OCI-M1 (cell line): Measurements from ENCODE around the gene PRKG1.
A peak's percentile ranks its signal among the peaks of the same experiment; 100 is the strongest.

Experiments used
- DNase-seq: peaks from one replicate; lab custom pipeline; 2025; lab: John Stamatoyannopoulos, UW

Gene PRKG1

DNA sequence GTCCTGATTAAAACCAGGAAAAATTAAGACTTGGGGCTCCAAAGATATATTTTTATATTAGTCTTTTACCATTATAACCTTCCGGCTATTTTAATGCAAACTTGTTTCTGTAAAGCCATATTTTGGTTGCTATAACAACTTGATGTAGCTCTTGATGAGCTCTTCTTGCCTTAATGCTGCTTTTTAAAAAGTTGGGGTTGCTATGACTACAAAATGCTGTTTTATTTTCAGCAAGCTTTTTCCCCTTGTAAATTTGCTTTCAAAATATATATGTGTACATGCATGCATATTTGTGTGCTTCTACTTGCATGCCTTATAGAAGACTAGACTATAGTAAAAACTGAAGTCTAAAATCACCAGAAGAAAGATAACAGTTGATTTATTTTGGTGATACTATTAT is 525.4 kb downstream of the PRKG1 start:
- no peak for DNase-seq

DNA sequence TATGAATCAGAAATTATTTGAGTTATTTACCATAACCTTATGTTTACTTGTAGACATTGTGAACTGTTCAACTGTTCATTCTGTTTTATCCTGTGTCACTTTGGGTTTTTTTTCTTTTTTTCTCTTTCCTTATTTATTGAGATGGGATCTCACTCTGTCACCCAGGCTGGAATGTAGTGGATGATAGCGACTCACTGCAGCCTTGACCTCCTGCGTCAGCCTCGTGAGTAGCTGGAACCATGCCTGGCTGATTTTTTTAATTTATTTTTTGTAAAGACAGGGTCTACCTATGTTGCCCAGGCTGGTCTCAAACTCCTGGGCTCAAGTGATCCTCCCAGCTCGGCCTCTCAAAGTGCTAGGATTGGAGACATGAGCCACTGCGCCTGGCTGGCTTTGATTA is 528.0 kb downstream of the PRKG1 start:
- DNase-seq: no peak

DNA sequence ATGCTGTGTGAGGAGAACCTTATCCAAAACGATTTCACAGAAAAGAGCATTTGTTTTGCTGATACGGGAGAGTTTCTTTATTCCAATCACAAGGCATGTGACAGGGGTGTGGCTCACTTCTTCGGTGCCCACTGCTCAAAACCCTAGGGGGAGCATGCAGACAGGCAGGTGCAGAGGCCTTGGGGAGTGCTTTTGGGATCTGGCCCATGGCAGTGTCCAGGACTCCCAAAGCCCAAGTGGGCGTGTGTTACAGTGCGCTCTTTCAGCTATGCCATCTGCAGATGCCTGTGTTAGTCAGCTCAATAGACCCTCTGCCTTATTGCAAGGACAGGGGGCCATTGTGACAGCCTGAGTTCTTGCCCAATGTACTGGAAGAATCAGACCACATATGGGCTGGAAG is 530.3 kb downstream of the PRKG1 start:
- DNase-seq: no peak

DNA sequence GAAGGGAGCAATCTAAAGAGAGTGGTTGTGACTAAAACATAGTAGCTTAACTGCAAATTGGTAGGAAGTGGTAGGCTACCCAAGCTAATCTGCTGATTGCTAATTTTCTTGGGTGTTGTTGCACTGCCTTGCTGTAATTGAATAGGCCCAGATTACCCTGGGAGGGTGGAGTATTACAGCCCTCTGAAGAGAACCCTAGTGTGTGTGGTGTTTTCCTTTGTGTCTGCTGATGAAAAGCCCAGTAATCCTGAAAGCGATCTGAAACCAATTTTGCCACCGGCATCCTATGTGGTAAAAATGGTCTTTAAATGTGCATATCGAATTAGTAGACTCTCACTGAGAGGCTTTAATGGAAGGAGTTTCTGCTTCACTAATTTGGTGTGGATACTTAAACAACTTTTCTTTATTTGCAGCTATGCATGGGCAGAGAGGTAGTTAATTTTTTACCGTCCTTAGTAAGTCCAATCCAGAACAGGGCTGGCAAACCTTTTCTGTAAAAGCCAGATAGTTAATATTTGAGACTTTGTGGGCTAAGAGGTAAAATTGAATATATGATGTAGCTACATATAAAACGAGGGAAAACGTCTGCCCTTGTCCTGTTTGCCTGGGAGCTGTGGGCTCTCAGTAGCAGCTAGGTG is 532.7 kb downstream of the PRKG1 start:
- DNase-seq: no peak

DNA sequence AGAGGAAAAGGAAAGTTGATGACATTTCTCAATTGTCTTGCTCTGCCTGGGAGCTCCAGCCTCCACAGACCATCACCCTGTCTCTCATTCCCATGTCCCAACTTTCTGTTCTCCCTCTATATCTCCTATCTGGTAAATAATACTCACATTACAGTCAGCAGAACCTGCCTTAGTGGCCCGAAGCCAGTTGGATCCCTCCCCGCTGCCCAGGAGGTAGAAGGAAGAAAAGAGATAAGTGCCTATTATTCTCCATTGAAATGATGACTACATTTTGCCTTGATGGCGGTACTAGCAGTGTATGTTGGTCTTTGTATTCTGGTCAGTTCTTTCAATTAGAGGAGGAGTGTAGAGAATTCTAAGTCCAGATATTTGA is 533.2 kb downstream of the PRKG1 start:
- no peak for DNase-seq

DNA sequence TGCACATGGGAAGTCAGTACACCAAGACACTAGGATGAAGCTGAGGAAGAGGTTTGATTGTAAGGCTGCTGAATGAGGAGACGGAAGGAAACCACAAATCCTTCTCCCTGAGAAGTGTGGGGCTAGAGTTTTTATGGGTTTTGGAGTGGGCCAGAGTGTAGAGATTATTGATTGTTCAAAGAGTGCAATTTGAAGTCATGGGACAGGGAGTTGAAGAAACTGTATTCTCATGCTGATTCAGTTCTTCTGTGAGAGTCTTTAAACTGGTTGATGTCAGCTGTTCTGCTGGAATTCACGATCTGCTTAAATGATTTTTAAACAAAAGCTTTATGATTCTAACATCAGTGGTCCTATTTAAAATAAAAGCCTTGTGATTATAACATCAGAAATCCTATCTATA is 533.9 kb downstream of the PRKG1 start:
- DNase-seq: no peak

DNA sequence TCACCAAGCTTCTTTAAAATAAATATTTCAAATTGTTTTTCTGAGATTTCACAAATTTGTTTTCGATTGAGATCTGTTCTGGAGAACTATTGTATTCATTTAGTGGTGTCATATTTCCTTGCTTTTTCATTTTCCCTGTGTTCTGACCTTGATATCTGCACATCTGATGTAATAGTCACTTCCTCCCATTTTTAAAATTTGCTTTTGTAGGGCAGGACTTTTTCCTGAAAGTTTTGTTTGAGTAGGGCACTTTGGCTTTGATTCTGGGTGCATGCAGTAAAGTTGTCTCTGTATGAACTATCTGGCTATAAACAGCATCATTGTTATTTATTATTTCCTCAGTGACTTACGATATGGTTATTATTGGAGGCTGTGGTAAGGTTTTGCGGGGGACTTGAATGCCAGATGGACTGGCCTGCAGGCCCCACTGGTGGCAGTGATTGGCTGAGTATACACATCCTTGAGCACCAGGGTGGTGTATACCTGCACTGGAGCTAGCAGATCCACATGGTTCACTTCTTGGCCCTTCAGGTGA is 541.5 kb downstream of the PRKG1 start:
- no peak for DNase-seq

DNA sequence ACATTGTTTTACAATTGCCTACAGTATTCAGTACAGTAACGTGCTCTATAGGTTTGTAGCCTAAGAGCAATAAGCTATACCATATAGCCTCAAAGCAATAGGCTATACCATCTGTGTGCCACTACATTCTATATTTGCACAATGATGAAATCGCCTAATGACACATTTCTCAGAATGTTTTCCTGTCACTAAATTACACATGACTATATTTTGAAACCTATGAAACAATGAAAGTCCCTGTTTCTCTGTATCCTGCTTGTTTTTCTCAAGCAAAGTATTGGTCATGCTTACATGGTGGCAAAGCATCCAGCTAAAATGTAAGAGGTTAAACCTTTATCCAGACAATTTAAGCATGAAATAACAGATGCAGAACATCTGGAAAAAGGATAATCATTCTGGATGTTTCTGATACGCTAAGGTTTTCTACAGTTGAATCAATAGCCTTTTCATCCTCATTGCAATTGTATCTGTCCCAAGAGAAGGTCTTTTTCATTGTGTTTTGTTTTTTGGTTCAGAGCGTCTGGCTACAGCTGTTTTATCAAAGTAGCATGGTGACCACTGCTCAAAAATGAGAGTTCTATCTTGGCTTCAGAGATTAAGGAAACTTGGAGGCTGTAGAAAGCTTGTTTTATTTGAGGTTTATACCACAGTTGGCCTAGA is 543.4 kb downstream of the PRKG1 start:
- DNase-seq: no peak

DNA sequence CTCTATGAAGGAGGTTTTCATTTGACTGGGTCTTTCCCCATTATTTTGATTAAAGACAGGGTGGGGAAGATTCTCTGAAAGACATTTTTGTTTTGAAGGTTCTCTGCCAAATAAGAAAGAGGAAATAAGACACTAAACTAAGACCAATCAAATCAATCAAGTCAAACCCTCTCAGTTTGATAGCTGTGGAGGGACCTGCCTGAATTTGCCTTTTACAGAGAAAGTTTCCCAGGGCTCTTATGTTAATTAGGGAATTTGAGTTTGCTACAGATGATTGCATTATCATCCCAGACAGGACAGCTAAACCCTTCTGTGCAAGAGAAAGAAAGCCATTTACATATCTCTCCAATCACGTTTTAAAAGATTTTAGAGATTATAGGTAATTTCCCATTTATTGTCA is 545.1 kb downstream of the PRKG1 start:
- DNase-seq: no peak

DNA sequence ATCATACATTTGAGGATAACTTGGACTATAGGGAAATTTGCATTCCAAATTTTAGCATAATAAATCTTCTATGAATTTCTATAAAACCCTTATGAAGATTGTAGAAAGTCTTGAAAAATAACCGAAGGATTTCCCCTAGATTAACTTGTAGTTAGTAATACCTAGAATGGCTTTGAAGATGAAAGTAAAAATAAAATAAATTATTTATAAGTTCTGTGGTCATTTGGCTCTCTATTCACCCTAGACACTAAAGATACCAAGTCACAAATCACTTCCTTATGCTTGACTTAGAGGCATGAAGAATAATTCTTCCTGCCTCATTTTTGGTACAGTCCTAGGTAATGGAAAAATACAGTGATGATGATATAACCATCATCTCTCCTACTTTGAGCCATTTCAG is 545.8 kb downstream of the PRKG1 start:
- DNase-seq: no peak

DNA sequence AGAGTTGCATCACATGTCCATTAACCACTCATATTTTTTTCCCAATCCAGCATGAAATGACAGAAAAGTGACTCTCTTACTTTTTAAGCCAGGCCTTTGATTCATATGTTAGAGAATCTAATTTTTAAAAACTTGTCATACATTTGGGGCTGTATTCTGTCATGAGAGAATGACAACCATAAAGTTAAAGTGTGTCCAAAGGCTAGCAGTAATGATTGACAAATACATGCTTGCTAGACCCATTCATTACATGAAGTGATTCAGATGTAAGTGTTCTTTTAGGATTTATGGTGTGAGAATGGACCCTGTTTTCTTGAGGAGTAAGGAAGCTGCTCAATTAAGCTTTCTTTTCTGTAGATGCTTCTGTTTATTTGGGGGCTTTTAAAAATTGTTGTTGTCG is 549.7 kb downstream of the PRKG1 start:
- DNase-seq: no peak

DNA sequence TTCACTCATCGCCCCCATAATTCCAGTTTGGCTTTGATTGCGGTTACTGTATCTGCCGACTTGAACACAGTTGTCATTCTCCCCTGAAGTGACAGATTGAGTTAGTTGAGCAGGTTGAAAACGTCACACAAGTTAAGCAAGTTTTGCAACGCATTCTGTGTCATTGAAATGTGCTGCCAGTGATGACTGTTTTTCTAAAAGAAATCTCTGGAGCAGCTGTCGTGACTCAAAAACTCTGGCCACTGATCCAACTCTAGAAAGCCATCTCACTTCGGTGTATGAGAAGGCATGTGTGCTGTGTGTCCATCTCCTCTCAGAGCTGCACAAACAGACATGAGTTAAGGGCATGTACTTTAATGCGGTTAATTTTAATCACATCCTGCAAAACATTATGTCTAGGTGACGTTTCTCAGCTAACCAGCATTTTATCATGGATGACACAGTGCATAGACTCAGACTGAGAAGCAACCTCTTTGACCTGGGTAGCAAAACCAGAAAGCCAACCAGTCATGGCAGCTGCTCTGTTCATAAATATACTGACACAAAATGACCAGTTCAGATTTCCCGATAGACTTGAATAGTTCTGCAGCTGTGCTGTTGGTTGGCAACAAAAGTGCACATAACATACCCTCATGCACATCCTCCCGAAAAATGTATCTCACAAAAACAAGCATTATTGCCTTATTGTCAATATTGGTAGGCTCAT is 555.8 kb downstream of the PRKG1 start:
- no peak for DNase-seq

DNA sequence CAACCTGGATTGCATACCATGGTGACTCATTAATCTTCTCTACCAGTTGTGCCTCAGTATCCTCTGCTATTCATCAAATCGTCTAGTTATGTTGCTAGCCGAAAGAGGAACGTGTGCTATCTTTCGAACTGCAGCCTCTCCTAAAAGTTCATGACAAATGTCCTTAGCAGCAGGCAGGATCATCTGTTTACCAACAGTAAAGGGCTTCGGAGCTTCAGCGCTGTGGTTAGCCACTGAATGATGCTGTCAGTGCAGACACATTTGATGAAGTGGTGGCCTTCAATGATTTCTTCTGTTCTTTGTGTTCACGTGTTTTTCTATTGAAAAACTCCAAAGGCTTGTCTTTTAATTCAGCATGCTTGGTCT is 556.3 kb downstream of the PRKG1 start:
- peak; percentile 64 for DNase-seq

DNA sequence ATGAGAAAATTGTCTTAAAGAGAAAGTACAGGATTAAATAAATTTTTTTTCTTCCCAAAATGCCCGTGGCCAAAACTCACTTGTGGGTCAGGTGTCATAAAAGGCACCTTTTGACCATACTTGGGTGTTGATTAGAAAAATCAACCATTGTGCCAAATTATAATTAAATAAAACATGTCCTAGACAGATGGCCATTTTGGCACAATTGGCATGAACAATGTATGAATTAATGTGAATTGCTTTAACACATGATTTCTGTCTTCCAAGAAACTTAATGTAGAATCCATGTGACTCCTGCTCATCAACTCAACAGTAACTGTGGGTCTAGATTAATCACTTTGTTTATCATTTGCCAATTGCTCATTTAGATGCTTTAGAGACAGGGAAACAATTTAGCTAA is 561.1 kb downstream of the PRKG1 start:
- DNase-seq: no peak

DNA sequence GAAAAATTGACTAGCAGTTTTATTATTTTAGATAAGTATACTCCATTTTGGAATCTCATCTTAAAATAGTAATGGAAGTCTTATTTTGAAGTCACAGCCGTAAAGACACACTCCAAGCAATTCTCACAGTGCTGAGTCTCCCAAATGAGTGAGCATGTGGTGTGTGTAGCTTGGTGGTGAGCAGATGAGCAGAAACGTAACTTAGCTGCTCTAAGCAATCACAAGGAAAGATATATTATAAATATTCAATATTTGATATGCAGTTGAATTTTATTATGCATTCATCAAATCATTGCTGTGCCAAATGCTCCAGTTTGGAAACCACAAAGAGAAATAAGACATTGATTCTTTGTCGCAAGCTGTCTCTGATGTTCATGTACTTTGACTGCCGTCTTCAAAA is 563.9 kb downstream of the PRKG1 start:
- no peak for DNase-seq

DNA sequence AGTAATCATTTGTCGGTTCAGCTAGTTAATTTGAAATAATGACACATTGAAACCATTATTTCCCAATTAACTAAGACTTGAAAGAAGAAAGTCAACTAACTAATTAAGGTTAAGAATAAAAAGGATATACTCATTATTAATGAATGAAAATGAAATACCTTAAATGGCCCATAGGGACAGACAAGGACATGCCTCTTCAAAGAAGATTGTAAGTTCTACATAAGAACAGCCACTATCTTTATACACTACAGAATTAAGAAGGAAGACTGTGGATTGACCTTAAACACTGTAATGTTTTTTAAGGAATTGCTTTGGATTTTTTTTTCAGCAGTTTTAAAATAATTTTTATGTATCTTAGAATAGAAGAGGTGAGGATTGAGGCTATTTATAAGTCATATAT is 564.5 kb downstream of the PRKG1 start:
- peak; percentile 10 for DNase-seq

DNA sequence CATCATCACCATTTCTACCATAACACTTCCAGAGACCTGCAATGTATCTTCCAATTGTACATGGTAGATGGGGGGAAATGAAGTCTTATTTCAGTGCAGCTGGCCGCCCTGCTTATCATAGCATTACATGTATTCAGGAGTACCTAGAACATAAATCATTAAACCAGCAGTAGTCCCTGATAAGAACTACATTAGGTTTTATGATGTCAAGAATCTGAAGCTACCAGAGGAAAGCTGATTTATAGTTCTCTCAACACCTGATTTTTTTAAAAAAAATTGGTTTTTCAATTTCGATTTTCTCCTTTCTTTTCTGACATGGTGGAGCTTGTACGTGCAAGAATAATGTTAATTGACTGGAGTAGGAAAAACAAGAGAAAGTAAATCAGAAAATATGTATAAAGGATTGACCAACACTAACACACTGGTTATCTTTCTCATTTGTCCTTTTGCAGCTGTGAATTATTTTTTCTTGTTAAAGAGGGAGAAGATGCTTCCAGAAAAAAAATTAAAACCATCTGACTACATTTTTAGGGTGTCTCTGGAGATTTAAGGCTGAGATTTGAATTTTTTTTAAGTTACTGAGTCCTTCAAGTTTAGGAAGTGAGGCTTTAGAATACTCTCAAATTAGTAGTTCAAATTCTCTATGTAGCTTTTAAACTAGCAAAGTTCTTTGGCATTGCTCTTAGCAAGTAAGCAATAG is 566.0 kb downstream of the PRKG1 start:
- peak; percentile 52 for DNase-seq

DNA sequence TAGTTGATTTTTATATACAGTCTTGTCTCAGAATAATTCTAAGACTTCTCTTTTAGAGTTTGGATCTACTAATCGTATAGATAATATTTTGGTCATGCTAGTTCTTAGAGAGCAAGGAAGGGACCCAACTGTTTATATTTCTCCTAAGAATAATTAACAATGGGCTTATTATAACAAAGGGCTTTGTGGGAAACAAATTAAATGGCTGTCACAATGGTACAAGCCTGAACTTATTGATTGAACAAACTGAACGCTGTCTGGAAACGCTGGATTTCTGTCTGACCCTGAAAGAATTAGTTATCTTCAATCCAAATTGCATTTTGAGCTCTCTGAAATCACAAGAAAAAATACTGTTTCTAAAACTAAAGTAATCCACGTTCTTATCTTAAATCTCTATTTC is 568.3 kb downstream of the PRKG1 start:
- no peak for DNase-seq

DNA sequence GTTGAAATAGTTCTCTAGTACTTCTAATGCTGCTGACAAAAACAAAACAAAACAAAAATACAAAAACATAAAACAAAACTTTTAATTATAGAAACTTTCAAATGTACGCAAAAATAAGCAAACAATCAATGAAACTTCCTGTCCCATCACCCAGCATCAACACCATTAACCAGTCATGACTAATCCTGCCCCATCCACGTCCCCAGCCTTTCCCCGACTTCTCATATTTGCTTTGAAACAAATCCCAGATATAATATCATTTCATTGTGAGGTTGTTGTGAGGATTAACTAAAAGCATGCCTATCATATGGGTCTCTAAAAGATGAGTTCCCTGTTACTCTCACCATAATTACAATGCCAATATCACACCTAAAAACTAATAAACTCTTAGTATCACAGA is 569.4 kb downstream of the PRKG1 start:
- DNase-seq: no peak

DNA sequence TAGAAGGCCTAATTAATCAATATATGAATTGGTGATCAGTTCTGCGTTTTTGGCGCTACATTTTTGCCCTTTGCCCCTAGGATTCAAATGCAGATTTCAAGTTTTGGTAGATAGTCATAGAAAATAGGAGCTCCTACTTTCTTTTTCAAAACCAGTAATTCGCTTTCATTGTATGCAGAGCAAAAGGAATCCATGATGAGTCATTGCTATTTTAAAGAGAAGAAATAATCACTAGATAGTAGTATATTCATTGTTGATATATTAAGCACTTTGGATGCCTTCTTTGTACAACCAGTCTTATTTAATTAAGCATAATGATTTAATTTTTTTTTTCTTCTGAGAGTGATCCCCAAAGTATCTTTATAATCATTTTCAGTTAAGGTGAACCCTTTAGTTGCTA is 574.8 kb downstream of the PRKG1 start:
- DNase-seq: no peak

DNA sequence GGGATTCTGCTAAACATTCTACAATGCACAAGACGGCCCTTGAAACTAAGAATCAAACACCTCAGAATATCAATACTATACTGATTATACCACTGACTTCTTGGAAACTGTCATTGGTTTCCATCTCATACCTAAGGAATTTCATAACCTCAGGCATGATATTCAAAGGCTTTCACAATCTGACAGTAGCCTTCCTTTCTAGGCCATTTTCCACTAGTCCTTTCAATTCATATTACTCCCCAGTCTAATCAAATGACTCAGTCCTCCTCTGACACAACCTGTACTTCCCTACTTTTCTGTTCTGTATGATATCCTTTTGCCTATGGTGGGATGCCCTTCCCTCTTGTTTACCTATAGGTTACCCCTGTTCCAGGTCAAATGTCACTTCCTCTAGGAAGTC is 576.8 kb downstream of the PRKG1 start:
- no peak for DNase-seq

DNA sequence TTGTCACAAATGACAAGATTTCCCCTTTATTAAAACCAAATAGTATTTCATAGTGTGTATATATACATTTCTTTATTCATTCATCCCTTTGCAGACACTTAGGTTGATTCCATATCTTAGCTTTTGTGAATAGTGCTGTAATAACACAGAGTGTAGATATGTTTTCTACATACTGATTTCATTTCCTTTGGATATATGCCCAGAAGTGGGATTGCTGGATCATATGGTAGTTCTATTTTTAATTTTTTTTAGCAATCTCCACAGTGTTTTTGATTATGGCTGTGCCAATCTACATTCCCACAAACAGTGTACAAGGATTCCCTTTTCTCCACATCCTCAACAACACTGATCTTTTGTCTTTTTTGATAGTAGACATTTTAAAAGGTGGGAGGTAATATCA is 578.7 kb downstream of the PRKG1 start:
- DNase-seq: no peak

DNA sequence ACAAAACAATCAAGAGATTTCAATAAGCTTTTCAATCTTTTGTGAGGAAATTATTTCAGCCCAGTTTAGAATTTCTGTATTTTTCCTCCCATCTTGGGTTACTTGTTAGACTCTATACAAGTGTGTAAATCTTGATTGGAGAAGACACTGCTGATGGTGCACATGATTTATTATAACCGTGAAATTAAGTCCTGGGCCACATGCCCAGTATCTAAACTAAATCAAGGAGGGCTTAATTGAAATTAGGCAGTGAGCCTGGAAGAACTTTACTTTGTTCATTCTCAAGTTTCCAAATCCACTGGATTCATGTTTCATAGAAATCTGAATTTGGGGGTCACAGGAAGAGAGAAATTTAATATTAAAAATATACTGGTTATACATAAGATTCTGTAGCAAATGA is 580.6 kb downstream of the PRKG1 start:
- no peak for DNase-seq
